GM12801 (cell line): ENCODE measurements around the gene OSBPL8.

Source experiments
- CTCF ChIP-seq: IDR thresholded peaks from one replicate; pipeline ENCODE4 v1.5.1; 2011; ENCODE audit warnings: control low read depth; ENCODE audit not compliant: insufficient read length; ENCODE audit errors: extremely low read depth

Gene OSBPL8

GRCh38 chr12:76519538-76519937, 40.0 kb downstream of the OSBPL8 start:
- no peak for TF ChIP-seq CTCF

- no peak for TF ChIP-seq CTCF
These were observed 40.9 kb downstream of the OSBPL8 start for GRCh38 chr12:76518699-76519098.

- TF ChIP-seq CTCF, result no peak
These were observed 44.3 kb downstream of the OSBPL8 start for GRCh38 chr12:76515271-76515670.

GRCh38 chr12:76508128-76508980, 51.2 kb downstream of the OSBPL8 start:
- no peak for TF ChIP-seq CTCF

- TF ChIP-seq CTCF, result no peak
These were observed 53.4 kb downstream of the OSBPL8 start for GRCh38 chr12:76506149-76506548.

- no peak for TF ChIP-seq CTCF
These were observed 54.5 kb downstream of the OSBPL8 start for GRCh38 chr12:76505050-76505449.

- no peak for TF ChIP-seq CTCF
These were observed 55.0 kb downstream of the OSBPL8 start for GRCh38 chr12:76504606-76505005.
